Neural cell (in vitro differentiated cells): Measurements from ENCODE around the gene MAP2K7. TPM values are rescaled to one million over a fixed set of nuclear protein-coding genes. Genes with fewer than 3 reads are reported as not detected.

ENCODE experiments used
- H2AFZ ChIP-seq: fragments of 200-600, 300-800 bp; sonication (generic), shearing (Covaris generic); 2 replicates; pipeline ENCODE4 v1.6.0; 2014; ENCODE audit warnings: low read depth, mild to moderate bottlenecking, antibody characterized with exemption, low read length, moderate library complexity
- H3F3A ChIP-seq: fragments of 200-600 bp; shearing (Covaris generic); 2 replicates; pipeline ENCODE4 v1.6.1; 2016; ENCODE audit warnings: mild to moderate bottlenecking, moderate library complexity, mixed read lengths, antibody characterized with exemption, low read length; ENCODE audit not compliant: insufficient read depth, poor library complexity, severe bottlenecking
- H3K27ac ChIP-seq: fragments of 200-600, 300-800 bp; sonication (generic), shearing (Covaris generic); 2 replicates; pipeline ENCODE4 v1.5.1; 2014; ENCODE audit warnings: mild to moderate bottlenecking, low read length, moderate library complexity
- H3K27me3 ChIP-seq: fragments of 300-800, 200-600 bp; sonication (generic), shearing (Covaris generic); 2 replicates; pipeline ENCODE4 v1.6.0; 2014; ENCODE audit warnings: mild to moderate bottlenecking, low read depth, low read length, moderate library complexity; ENCODE audit not compliant: insufficient read depth
- H3K36me3 ChIP-seq: fragments of 300-800, 200-600 bp; sonication (generic), shearing (Covaris generic); 2 replicates; pipeline ENCODE4 v1.5.1; 2014; ENCODE audit warnings: mild to moderate bottlenecking, antibody characterized with exemption, low read length, moderate library complexity; ENCODE audit not compliant: insufficient read depth
- H3K4me2 ChIP-seq: fragments of 300-800, 200-600 bp; sonication (generic), shearing (Covaris generic); 2 replicates; pipeline ENCODE4 v1.6.0; 2014; ENCODE audit warnings: mild to moderate bottlenecking, low read length
- H3K4me3 ChIP-seq: fragments of 300-800, 200-600 bp; sonication (generic), shearing (Covaris generic); 2 replicates; pipeline ENCODE4 v1.5.1; 2014; ENCODE audit warnings: mild to moderate bottlenecking, low read length, moderate library complexity
- H3K79me2 ChIP-seq: fragments of 200-600 bp; shearing (Covaris generic); replicated peaks from 2 replicates; pipeline ENCODE4 v1.6.0; 2014; ENCODE audit warnings: mild to moderate bottlenecking, low read length, moderate library complexity; ENCODE audit not compliant: insufficient read depth
- H3K9ac ChIP-seq: fragments of 300-800, 200-600 bp; sonication (generic), shearing (Covaris generic); 2 replicates; pipeline ENCODE4 v1.6.1; 2016; ENCODE audit warnings: mild to moderate bottlenecking, low read length, mixed read lengths
- H3K9me2 ChIP-seq: fragments of 200-600 bp; shearing (Covaris generic); 2 replicates; pipeline ENCODE4 v1.6.1; 2016; ENCODE audit warnings: mild to moderate bottlenecking, low read length, mixed read lengths; ENCODE audit not compliant: insufficient read depth
- H3K9me3 ChIP-seq: fragments of 200-600, 300-800 bp; sonication (generic), shearing (Covaris generic); 2 replicates; pipeline ENCODE4 v1.6.1; 2016; ENCODE audit warnings: mild to moderate bottlenecking, mixed run types, low read length, moderate library complexity, mixed read lengths
- H4K20me1 ChIP-seq: fragments of 200-600 bp; shearing (Covaris generic); 2 replicates; pipeline ENCODE4 v1.6.1; 2016; ENCODE audit warnings: mild to moderate bottlenecking, mixed run types; ENCODE audit not compliant: insufficient read depth
- CTCF ChIP-seq: fragments of 450-650 bp; IDR thresholded peaks from 2 replicates; pipeline ENCODE4 v1.5.1; 2014; ENCODE audit warnings: antibody characterized with exemption, mild to moderate bottlenecking, moderate library complexity; ENCODE audit not compliant: poor library complexity, severe bottlenecking
- EP300 ChIP-seq: fragments of 450-650 bp; conservative IDR thresholded peaks from 2 replicates; pipeline ENCODE4 v1.6.1; 2014; ENCODE audit warnings: antibody characterized with exemption, mild to moderate bottlenecking, moderate library complexity; ENCODE audit not compliant: poor library complexity, severe bottlenecking
- EZH2 ChIP-seq: fragments of 200-600, 300-800 bp; shearing (Covaris generic), sonication (generic); IDR thresholded peaks from 2 replicates; pipeline ENCODE4 v1.6.1; 2014; ENCODE audit warnings: antibody characterized with exemption, low read length, borderline replicate concordance, mild to moderate bottlenecking; ENCODE audit not compliant: insufficient read depth, poor library complexity, severe bottlenecking
- MXI1 ChIP-seq: fragments of 450-650 bp; conservative IDR thresholded peaks from 2 replicates; pipeline ENCODE4 v1.6.1; 2014; ENCODE audit warnings: antibody characterized with exemption, mild to moderate bottlenecking; ENCODE audit not compliant: poor library complexity, severe bottlenecking
- POLR2AphosphoS5 ChIP-seq: IDR thresholded peaks from 2 replicates; pipeline ENCODE4 v1.6.1; 2012
- RAD21 ChIP-seq: fragments of 450-650 bp; conservative IDR thresholded peaks from 2 replicates; pipeline ENCODE4 v1.6.1; 2014; ENCODE audit warnings: antibody characterized with exemption, mild to moderate bottlenecking, moderate library complexity
- REST ChIP-seq: IDR thresholded peaks from 2 replicates; pipeline ENCODE4 v1.6.1; 2012; ENCODE audit warnings: borderline replicate concordance
- SMC3 ChIP-seq: fragments of 450-650 bp; conservative IDR thresholded peaks from 2 replicates; pipeline ENCODE4 v1.6.1; 2014; ENCODE audit warnings: antibody characterized with exemption, mild to moderate bottlenecking, moderate library complexity; ENCODE audit not compliant: poor library complexity
- TAF1 ChIP-seq: IDR thresholded peaks from 2 replicates; pipeline ENCODE4 v1.6.1; 2012; ENCODE audit warnings: low read depth
- polyA plus RNA-seq: library from polyadenylated mRNA; depleted of rRNA; stranded (reverse); fragments of >200 nt; gene quantifications from 2 replicates; pipeline ENCODE4 v1.2.3, GENCODE V29; 2014

MAP2K7 gene
- polyA plus RNA-seq, 1 donor from 2014 or later: 9.2 TPM

- no peak overlapping the region for H3K4me2 ChIP-seq
- H3K9me3 ChIP-seq: no peaks in the 10 kb centered on the region
- H3K27me3 ChIP-seq: no peaks in the 10 kb centered on the region
- H3K9ac ChIP-seq: peak overlapping the region; percentile 89
- TF ChIP-seq POLR2AphosphoS5: no peak
- no peak for TF ChIP-seq RAD21
- TF ChIP-seq MXI1: no peak
- TF ChIP-seq SMC3: no peak
- no peak for TF ChIP-seq TAF1
- no peak for TF ChIP-seq EP300
- no peak for TF ChIP-seq REST
- no peak for TF ChIP-seq EZH2
- no peak for TF ChIP-seq CTCF
- H3K9me2 ChIP-seq: no peaks in the 10 kb centered on the region
- H3K27ac ChIP-seq: no peak overlapping the region
- H3F3A ChIP-seq: no peaks in the 10 kb centered on the region
- H3K79me2 ChIP-seq: peaks cover 14% of the 10 kb centered on the region
- H3K36me3 ChIP-seq: no peaks in the 10 kb centered on the region
- H4K20me1 ChIP-seq: peaks cover 10% of the 10 kb centered on the region
- H3K4me3 ChIP-seq: peak overlapping the region; percentile 70
- no peak overlapping the region for H2AFZ ChIP-seq
These were observed 20.6 kb downstream of the MAP2K7 start for GRCh38 chr19:7924241-7924640.

GRCh38 chr19:7924651-7925170 is 21.0 kb downstream of the MAP2K7 start:
- H3K4me3 ChIP-seq: peak overlapping the region; percentile 70
- no peaks in the 10 kb centered on the region for H3K9me2 ChIP-seq
- no peaks in the 10 kb centered on the region for H3K27me3 ChIP-seq
- no peak for TF ChIP-seq POLR2AphosphoS5
- TF ChIP-seq MXI1: no peak
- TF ChIP-seq REST: no peak
- TF ChIP-seq TAF1: no peak
- H3K27ac ChIP-seq: peak overlapping the region; percentile 65
- no peaks in the 10 kb centered on the region for H3K36me3 ChIP-seq
- H3K9ac ChIP-seq: peak overlapping the region; percentile 89
- H4K20me1 ChIP-seq: peaks cover 10% of the 10 kb centered on the region
- no peak overlapping the region for H2AFZ ChIP-seq
- peak overlapping the region; percentile 48 for H3K4me2 ChIP-seq
- H3F3A ChIP-seq: no peaks in the 10 kb centered on the region
- H3K79me2 ChIP-seq: peaks cover 14% of the 10 kb centered on the region
- H3K9me3 ChIP-seq: no peaks in the 10 kb centered on the region
